Esophagus muscularis mucosa (tissue), 3 donors: ENCODE measurements around the gene GRK2.
"Not testable (repeated sequence)": the region's sequence is repeated elsewhere in the genome, so short reads cannot be mapped to it uniquely, and the experiment has no call there.

ENCODE experiments used
- CTCF ChIP-seq, 3 experiments: fragments of 200-600 bp in 2 of 3; fragments of 450-650 bp in 1 of 3; sonication (generic) in 2 of 3; IDR thresholded peaks; one replicate each; pipeline ENCODE4 v1.5.1; 2017 to 2019; ENCODE audit warnings: antibody characterized with exemption in 3 of 3, mild to moderate bottlenecking in 2 of 3, moderate library complexity in 1 of 3
- POLR2A ChIP-seq: fragments of 450-650 bp; IDR thresholded peaks from one replicate; pipeline ENCODE4 v1.6.1; 2017; ENCODE audit warnings: antibody characterized with exemption, moderate library complexity, mild to moderate bottlenecking, low read depth
- POLR2AphosphoS5 ChIP-seq, 2 donors: sonication (generic); formaldehyde crosslinking; IDR thresholded peaks; one replicate each; pipeline ENCODE4 v1.6.1; 2017; ENCODE audit warnings: antibody characterized with exemption in 2 of 2

DNA sequence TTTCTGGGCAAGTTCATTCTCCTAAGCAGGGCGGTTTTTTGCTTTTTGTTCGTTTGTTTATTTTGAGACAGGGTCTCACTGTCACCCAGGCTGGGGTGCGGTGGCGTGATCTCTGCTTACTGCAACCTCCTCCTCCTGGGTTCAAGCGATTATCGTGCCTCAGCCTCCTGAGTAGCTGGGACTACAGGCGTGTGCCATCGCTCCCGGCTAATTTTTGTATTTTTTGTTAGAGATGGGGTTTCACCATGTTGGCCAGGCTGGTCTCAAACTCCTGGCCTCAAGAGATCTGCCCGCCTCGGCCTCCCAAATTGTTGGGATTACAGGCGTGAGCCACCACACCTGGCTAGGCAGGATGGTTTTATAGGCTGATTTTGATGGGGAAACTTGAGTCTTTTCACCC lies 52.6 kb downstream of the GRK2 start:
- TF ChIP-seq POLR2A; POLR2AphosphoS5 (IDR thresholded peaks at IDR 0.05); CTCF (IDR thresholded peaks at IDR 0.05): not testable (repeated sequence)
